ENCODE results near the gene STC2. TPM values are rescaled to one million over a fixed set of nuclear protein-coding genes. Genes with fewer than 3 reads are reported as not detected.

Gene STC2
- polyA plus RNA-seq, 2 of the 4 experiments (the other 2 are of a cell fraction): 45.2 to 46.1 TPM

DNA sequence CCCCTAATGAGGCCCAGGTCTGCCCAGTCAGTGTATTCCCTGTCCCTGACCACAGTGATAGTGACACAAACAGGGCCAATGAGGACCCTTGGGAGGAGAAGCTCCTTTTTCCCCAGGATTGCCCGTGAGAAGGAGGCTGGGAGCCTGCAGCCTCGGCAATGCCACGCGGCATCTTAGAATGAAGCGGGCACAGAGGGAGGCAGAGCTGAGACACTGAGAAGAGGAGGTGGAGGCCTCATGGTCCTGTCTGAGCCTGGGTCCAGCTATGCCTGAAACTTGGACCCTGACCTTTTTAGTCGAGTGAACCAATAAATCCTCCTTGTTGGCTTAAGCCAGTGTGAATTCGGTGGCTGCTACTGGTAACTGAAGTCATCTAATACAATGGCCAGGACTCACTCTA is 28.4 kb downstream of the STC2 start:
- no peak for ATAC-seq
- H3K4me1 ChIP-seq: peaks cover 32% of the 10 kb centered on the region
- FAIRE-seq: no peak
- H3K9me3 ChIP-seq: no peaks in the 10 kb centered on the region
- POLR2A ChIA-PET: no interaction called here
- no peak overlapping the region for H3K4me3 ChIP-seq
- no peak overlapping the region for H3K27ac ChIP-seq
- DNase-seq (ENCODE audit: low read depth in 1 of 2, low spot score in 1 of 2): no peak
- 92% methylated on average over 7 of the region's 7 CpGs for WGBS (ENCODE audit: missing lambda C conversion rate)
- CTCF ChIA-PET: interaction anchor here (0.6 to 13.2 kb wide), 11 partner anchors 14 to 1018 kb away, joined by 3 to 129 read pairs (median 4); partner anchors contain the start of gene STC2
- no peak overlapping the region for H3K4me2 ChIP-seq
- TF ChIP-seq HEYL (CRISPR knock-in tag; IDR thresholded peaks at IDR 0.05): no peak
- TF ChIP-seq ZSCAN20 (CRISPR knock-in tag; IDR thresholded peaks at IDR 0.05): no peak
- TF ChIP-seq MYC (IDR thresholded peaks at IDR 0.05; ENCODE audit: borderline replicate concordance, low read length): no peak
- TF ChIP-seq NFE2L2 (conservative IDR thresholded peaks at IDR 0.05; ENCODE audit: low read length): no peak
- TF ChIP-seq, protein P1, sequence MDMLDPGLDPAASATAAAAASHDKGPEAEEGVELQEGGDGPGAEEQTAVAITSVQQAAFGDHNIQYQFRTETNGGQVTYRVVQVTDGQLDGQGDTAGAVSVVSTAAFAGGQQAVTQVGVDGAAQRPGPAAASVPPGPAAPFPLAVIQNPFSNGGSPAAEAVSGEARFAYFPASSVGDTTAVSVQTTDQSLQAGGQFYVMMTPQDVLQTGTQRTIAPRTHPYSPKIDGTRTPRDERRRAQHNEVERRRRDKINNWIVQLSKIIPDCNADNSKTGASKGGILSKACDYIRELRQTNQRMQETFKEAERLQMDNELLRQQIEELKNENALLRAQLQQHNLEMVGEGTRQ (IDR thresholded peaks at IDR 0.05): no peak
- no peak for TF ChIP-seq CTCF (IDR thresholded peaks at IDR 0.05)
- no peak for TF ChIP-seq CHD4 (IDR thresholded peaks at IDR 0.05; ENCODE audit: borderline replicate concordance)
- TF ChIP-seq TFCP2L1 (CRISPR knock-in tag; IDR thresholded peaks at IDR 0.05): no peak
- no peak for TF ChIP-seq POLR2AphosphoS2 (conservative IDR thresholded peaks at IDR 0.05; ENCODE audit: low read length)
- TF ChIP-seq, protein P2, sequence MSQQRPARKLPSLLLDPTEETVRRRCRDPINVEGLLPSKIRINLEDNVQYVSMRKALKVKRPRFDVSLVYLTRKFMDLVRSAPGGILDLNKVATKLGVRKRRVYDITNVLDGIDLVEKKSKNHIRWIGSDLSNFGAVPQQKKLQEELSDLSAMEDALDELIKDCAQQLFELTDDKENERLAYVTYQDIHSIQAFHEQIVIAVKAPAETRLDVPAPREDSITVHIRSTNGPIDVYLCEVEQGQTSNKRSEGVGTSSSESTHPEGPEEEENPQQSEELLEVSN (IDR thresholded peaks at IDR 0.05; ENCODE audit: borderline replicate concordance, low read depth): no peak
- no peak for TF ChIP-seq KDM1A (IDR thresholded peaks at IDR 0.05; ENCODE audit: low read depth)
- TF ChIP-seq SMC3 (IDR thresholded peaks at IDR 0.05): no peak

- Histone ChIP-seq H3K27ac (no peak overlapping the region), H3K4me3 (no peak overlapping the region), H3K9me3 (no peaks in the 10 kb centered on the region), H3K4me1 (peaks cover 21% of the 10 kb centered on the region), H3K4me2 (no peak overlapping the region)
- WGBS (ENCODE audit: missing lambda C conversion rate): 83% methylated on average over 19 of the region's 19 CpGs
- POLR2A ChIA-PET: no interaction called here
- CTCF ChIA-PET: interaction anchor here (0.9 to 13.2 kb wide), 7 partner anchors 12 to 1019 kb away, joined by 3 to 140 read pairs (median 5); partner anchors contain the start of gene STC2
- DNase-seq (ENCODE audit: low read depth in 1 of 2, low spot score in 1 of 2) (no peak), ATAC-seq (no peak), FAIRE-seq (no peak)
- TF ChIP-seq EP300 (IDR thresholded peaks at IDR 0.05) (no peak), FOSL2 (IDR thresholded peaks at IDR 0.05) (no peak), FOSL2 (CRISPR knock-in tag; IDR thresholded peaks at IDR 0.05) (no peak), ZFP36 (IDR thresholded peaks at IDR 0.05; ENCODE audit: borderline replicate concordance, partially characterized antibody) (no peak), ZSCAN20 (CRISPR knock-in tag; IDR thresholded peaks at IDR 0.05) (no peak), ZC3H11A (IDR thresholded peaks at IDR 0.05) (no peak), CBX8 (IDR thresholded peaks at IDR 0.05) (no peak), EHMT2 (IDR thresholded peaks at IDR 0.05; ENCODE audit: low read depth) (no peak), SMC3 (IDR thresholded peaks at IDR 0.05) (no peak), ZNF302 (CRISPR knock-in tag; IDR thresholded peaks at IDR 0.05) (no peak), CHD2 (IDR thresholded peaks at IDR 0.05; ENCODE audit: low read length, partially characterized antibody) (no peak)
- TF ChIP-seq, protein P3, sequence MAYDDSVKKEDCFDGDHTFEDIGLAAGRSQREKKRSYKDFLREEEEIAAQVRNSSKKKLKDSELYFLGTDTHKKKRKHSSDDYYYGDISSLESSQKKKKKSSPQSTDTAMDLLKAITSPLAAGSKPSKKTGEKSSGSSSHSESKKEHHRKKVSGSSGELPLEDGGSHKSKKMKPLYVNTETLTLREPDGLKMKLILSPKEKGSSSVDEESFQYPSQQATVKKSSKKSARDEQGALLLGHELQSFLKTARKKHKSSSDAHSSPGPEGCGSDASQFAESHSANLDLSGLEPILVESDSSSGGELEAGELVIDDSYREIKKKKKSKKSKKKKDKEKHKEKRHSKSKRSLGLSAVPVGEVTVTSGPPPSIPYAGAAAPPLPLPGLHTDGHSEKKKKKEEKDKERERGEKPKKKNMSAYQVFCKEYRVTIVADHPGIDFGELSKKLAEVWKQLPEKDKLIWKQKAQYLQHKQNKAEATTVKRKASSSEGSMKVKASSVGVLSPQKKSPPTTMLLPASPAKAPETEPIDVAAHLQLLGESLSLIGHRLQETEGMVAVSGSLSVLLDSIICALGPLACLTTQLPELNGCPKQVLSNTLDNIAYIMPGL (CRISPR knock-in tag; IDR thresholded peaks at IDR 0.05; ENCODE audit: borderline replicate concordance): no peak
Observed at GRCh38 chr5:173298213-173298926, 29.8 kb downstream of the STC2 start.

Data from A549 (cell line).